Endometrium (tissue), 2 donors: ENCODE data around the gene EAF1.
"Not testable (repeated sequence)": the region's sequence is repeated elsewhere in the genome, so short reads cannot be mapped to it uniquely, and the experiment has no call there.

Experiments used
- FAIRE-seq: peaks from 2 replicates; lab custom pipeline; 2012; peaks lifted over from hg19 to GRCh38; lab: Jason Lieb, UNC
- donor health status: control.
- donor health status: control.

The EAF1 gene

GRCh38 chr3:15427182-15427880, at the start of gene EAF1, which contains the start of gene METTL6:
EAF1 (plus strand) TSS chr3:15427598; CDS start chr3:15427780, 182 bp downstream.
METTL6 (minus strand) TSS chr3:15427544; CDS start chr3:15426511, 1,033 bp downstream.
- no peak for FAIRE-seq

GRCh38 chr3:15377961-15378791, 49.2 kb upstream of the EAF1 start:
- FAIRE-seq: peak; percentile 80

GRCh38 chr3:15380980-15381890, 46.2 kb upstream of the EAF1 start:
- FAIRE-seq: no peak

GRCh38 chr3:15382405-15382923, 44.9 kb upstream of the EAF1 start:
- FAIRE-seq: no peak

- no peak for FAIRE-seq
These were observed 42.7 kb upstream of the EAF1 start for GRCh38 chr3:15384510-15385237.

- not testable (repeated sequence) for FAIRE-seq
These were observed 42.1 kb upstream of the EAF1 start for GRCh38 chr3:15385238-15385695.

- no peak for FAIRE-seq
These were observed 41.3 kb upstream of the EAF1 start for GRCh38 chr3:15385901-15386653.

- not testable (repeated sequence) for FAIRE-seq
These were observed 40.8 kb upstream of the EAF1 start for GRCh38 chr3:15386654-15386955.

- no peak for FAIRE-seq
These were observed 40.2 kb upstream of the EAF1 start for GRCh38 chr3:15387171-15387581.

GRCh38 chr3:15387735-15388134, 39.7 kb upstream of the EAF1 start:
- FAIRE-seq: no peak

- not testable (repeated sequence) for FAIRE-seq
These were observed 39.1 kb upstream of the EAF1 start for GRCh38 chr3:15388335-15388734.

GRCh38 chr3:15390460-15390859, 36.9 kb upstream of the EAF1 start:
- FAIRE-seq: no peak

GRCh38 chr3:15391007-15391406, 36.4 kb upstream of the EAF1 start:
- FAIRE-seq: no peak

GRCh38 chr3:15393252-15393651, 34.1 kb upstream of the EAF1 start:
- not testable (repeated sequence) for FAIRE-seq

GRCh38 chr3:15398731-15399133, 28.7 kb upstream of the EAF1 start:
- not testable (repeated sequence) for FAIRE-seq

GRCh38 chr3:15399970-15400369, 27.4 kb upstream of the EAF1 start:
- no peak for FAIRE-seq

- no peak for FAIRE-seq
These were observed 25.5 kb upstream of the EAF1 start for GRCh38 chr3:15401936-15402335.

- FAIRE-seq: no peak
These were observed 23.9 kb upstream of the EAF1 start for GRCh38 chr3:15403495-15403894.

GRCh38 chr3:15403965-15404364, 23.4 kb upstream of the EAF1 start:
- no peak for FAIRE-seq

- no peak for FAIRE-seq
These were observed 22.6 kb upstream of the EAF1 start for GRCh38 chr3:15404767-15405166.
